Mesothelial cell of epicardium (in vitro differentiated cells): Measurements from ENCODE around the gene CEACAM7. TPM values are rescaled to one million over a fixed set of nuclear protein-coding genes. Genes with fewer than 3 reads are reported as not detected.

Source experiments
- DNase-seq, 2 experiments: peaks; one replicate each; pipeline ENCODE4 v3.0.0; 2021; ENCODE audit warnings: low spot score in 2 of 2; ENCODE audit not compliant: unreplicated experiment in 2 of 2
- H3K27ac Mint-ChIP-seq: 2 replicates; pipeline ENCODE4 v1.8.0; 2021; ENCODE audit warnings: mixed read lengths
- H3K27me3 Mint-ChIP-seq: 2 replicates; pipeline ENCODE4 v1.8.0; 2021; ENCODE audit warnings: low read depth, mixed read lengths
- H3K36me3 Mint-ChIP-seq: 2 replicates; pipeline ENCODE4 v1.8.0; 2021; ENCODE audit warnings: mixed read lengths
- H3K4me1 Mint-ChIP-seq: 2 replicates; pipeline ENCODE4 v1.8.0; 2021; ENCODE audit warnings: mixed read lengths
- H3K4me3 Mint-ChIP-seq: 2 replicates; pipeline ENCODE4 v1.8.0; 2021; ENCODE audit warnings: mild to moderate bottlenecking, moderate library complexity, mixed read lengths
- H3K9me3 Mint-ChIP-seq: 2 replicates; pipeline ENCODE4 v1.8.0; 2021; ENCODE audit warnings: mixed read lengths
- total RNA-seq: library from RNA; stranded (reverse); gene quantifications from 3 replicates; pipeline ENCODE4 v1.2.1, GENCODE V29; 2021
- TF ChIP-seq, protein P1 (sequence below): fragments of 200-600 bp; sonication (generic); IDR thresholded peaks from one replicate; pipeline ENCODE4 v1.5.0; 2021; ENCODE audit warnings: antibody characterized with exemption; ENCODE audit not compliant: unreplicated experiment

CEACAM7 gene
- total RNA-seq, 1 donor from 2014 or later, result not detected

DNA sequence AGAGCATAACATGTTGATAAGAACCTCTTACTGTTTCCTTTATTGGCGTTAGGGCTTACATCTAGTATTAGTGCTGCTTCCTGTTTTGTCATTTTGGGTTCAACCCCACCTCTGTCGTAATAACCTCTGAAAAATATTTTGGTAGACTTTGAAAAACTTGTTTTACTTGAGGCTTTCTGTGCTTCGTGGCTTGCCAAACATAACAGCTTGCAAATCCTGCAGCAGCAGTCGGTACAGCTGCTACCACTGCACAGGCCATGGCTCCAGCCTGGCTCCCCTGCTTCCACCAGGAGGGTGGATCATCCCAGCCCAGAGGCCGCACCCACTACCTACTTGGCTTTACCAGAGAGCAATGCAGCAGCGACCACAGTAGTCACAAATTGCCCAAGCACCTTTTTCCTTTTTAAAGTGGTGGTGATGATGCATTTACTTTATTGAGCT, 49.4 kb downstream of the CEACAM7 start:
- Mint-ChIP-seq H3K27me3 (no peaks in the 10 kb centered on the region), H3K9me3 (peaks cover 75% of the 10 kb centered on the region), H3K27ac (no peak overlapping the region), H3K4me3 (no peak overlapping the region), H3K36me3 (peaks cover 3% of the 10 kb centered on the region), H3K4me1 (no peaks in the 10 kb centered on the region)
- no peak for DNase-seq
- TF ChIP-seq, protein P1, sequence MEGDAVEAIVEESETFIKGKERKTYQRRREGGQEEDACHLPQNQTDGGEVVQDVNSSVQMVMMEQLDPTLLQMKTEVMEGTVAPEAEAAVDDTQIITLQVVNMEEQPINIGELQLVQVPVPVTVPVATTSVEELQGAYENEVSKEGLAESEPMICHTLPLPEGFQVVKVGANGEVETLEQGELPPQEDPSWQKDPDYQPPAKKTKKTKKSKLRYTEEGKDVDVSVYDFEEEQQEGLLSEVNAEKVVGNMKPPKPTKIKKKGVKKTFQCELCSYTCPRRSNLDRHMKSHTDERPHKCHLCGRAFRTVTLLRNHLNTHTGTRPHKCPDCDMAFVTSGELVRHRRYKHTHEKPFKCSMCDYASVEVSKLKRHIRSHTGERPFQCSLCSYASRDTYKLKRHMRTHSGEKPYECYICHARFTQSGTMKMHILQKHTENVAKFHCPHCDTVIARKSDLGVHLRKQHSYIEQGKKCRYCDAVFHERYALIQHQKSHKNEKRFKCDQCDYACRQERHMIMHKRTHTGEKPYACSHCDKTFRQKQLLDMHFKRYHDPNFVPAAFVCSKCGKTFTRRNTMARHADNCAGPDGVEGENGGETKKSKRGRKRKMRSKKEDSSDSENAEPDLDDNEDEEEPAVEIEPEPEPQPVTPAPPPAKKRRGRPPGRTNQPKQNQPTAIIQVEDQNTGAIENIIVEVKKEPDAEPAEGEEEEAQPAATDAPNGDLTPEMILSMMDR, result no peak

DNA sequence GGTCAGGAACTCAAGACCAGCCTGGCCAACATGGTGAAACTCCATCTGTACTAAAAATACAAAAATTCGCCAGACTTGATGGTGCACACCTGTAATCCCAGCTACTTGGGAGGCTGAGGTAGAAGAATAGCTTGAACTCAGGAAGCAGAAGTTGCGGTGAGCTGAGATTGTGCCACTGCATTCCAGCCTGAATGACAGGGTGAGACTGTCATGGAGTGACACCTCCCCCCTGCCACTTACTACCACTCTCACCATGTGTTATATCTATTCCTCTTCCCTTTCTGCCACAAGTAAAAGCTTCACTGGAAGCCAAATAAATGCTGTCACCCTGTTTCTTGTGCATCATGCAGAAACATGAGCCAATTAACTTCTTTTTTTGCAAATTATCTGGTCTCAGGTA, 50.6 kb downstream of the CEACAM7 start:
- no peak for DNase-seq
- no peaks in the 10 kb centered on the region for H3K4me1 Mint-ChIP-seq
- no peaks in the 10 kb centered on the region for H3K36me3 Mint-ChIP-seq
- H3K4me3 Mint-ChIP-seq, result no peak overlapping the region
- TF ChIP-seq, protein P1, result no peak
- no peak overlapping the region for H3K27ac Mint-ChIP-seq
- peaks cover 77% of the 10 kb centered on the region for H3K9me3 Mint-ChIP-seq
- no peaks in the 10 kb centered on the region for H3K27me3 Mint-ChIP-seq

DNA sequence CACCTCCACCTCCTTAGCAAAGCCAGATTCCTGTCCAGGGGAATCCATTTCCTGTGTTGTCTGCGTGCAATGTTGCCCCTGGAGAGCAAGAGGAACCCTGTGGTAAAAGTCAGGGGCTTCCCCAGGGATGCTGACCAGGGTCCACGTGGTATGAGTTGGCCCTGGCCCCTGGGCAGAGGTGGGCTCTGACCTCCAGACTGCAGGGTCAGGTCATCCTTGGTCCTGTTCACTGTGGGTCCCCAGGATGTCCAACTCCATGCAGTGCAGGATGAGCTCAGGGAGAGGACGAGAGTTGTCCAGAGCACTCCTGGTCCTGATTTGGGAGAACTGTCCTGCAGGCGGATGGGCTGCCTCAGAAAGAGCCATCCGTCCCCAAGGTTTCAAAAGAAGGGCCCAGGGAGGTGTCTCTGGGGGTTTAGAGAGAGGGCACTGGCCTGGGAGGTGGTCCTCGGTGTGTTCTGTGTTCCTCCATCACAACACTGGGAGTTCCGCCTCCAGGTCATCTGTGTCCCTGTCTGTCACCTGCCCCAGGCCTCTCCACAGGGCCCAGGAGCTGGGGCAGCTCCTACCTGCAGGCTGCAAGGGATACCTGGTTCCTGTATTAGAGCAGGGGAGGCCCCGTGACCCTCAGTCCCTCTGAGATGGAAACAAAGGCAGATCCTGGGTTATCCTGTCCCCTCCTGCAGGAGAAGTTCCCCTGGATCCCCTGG, 59.9 kb downstream of the CEACAM7 start:
- Mint-ChIP-seq H3K27me3 (no peaks in the 10 kb centered on the region), H3K27ac (no peak overlapping the region), H3K4me3 (no peak overlapping the region), H3K36me3 (no peaks in the 10 kb centered on the region), H3K4me1 (no peaks in the 10 kb centered on the region), H3K9me3 (peaks cover 46% of the 10 kb centered on the region)
- DNase-seq, result no peak
- TF ChIP-seq, protein P1, result no peak

DNA sequence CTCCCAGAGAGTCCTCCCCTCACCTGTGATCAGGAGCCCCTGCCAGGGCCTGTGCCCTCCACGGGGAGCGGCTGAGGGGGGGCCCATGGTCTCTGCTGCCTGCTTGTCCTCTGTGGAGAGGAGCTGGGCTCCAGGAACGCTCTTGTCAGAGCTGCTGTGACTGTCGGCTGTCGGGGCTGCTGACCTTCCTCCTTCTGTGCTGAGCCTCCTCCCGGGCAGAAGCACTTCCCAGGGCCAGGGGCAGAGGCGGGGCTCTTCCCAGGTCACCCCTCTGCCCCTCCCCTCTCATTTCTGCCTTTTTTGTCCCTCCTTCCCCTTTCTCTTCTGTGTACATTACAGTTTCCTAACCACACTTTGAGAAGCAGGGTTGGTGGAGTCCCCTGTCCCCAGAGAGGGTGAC, 61.2 kb downstream of the CEACAM7 start, which contains the start of gene CEACAM4:
TSS of gene CEACAM4 (minus strand) at position 198 of the 400 bp plus-strand sequence. CDS start at position 87, 111 bp downstream.
- no peaks in the 10 kb centered on the region for H3K27me3 Mint-ChIP-seq
- TF ChIP-seq, protein P1, result no peak
- H3K9me3 Mint-ChIP-seq, result peaks cover 50% of the 10 kb centered on the region
- no peak for DNase-seq
- H3K4me3 Mint-ChIP-seq, result no peak within 1 kb of the TSS
- H3K36me3 Mint-ChIP-seq, result no peaks in the 10 kb centered on the region
- H3K4me1 Mint-ChIP-seq, result no peaks in the 10 kb centered on the region
- H3K27ac Mint-ChIP-seq, result no peak within 1 kb of the TSS

DNA sequence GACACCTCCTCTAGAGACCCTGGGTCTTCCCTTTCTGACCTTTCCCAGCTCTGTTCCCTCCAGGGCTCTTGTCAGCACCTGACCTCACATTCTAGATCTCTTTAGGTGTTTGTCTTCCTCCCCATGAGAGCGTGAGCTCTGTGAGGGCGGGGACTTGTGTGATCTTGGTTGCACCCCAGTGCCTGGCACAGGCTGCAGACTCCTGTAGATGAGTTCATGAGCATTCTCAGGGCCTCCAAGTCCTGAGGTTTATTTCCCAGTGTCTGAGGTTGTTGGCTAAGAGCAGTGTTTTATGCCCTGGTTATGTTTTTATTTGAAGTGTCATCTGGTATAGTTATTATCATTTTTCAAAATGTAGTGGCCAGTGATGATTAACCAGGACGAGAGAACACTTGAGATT, 61.8 kb downstream of the CEACAM7 start:
- no peaks in the 10 kb centered on the region for H3K27me3 Mint-ChIP-seq

More for the DNA sequence above, 61.8 kb downstream of the CEACAM7 start:
- Mint-ChIP-seq H3K9me3 (peaks cover 47% of the 10 kb centered on the region), H3K27ac (no peak overlapping the region), H3K4me1 (no peaks in the 10 kb centered on the region), H3K4me3 (no peak overlapping the region), H3K36me3 (no peaks in the 10 kb centered on the region)
- no peak for DNase-seq
- TF ChIP-seq, protein P1, result no peak
